Coronary artery (tissue), 2 donors: ENCODE data around the gene NGF.

Experiments used
- DNase-seq: peaks from one replicate; pipeline ENCODE4 v3.0.0-alpha.2; 2017; ENCODE audit warnings: low spot score
- H3K27ac ChIP-seq, 2 donors: fragments of 200-600 bp; sonication (generic); one replicate each; pipeline ENCODE4 v1.5.1; 2016 to 2019
- H3K4me3 ChIP-seq: fragments of 200-600 bp; sonication (generic); 2 replicates; pipeline ENCODE4 v1.5.1; 2016; ENCODE audit warnings: mild to moderate bottlenecking, moderate library complexity
- CTCF ChIP-seq: fragments of 200-600 bp; sonication (generic); IDR thresholded peaks from one replicate; pipeline ENCODE4 v1.5.1; 2019; ENCODE audit warnings: antibody characterized with exemption

Gene NGF

GRCh38 chr1:115293006-115293405 is 45.0 kb downstream of the NGF start:
- no peak for DNase-seq
- no peak overlapping the region for H3K4me3 ChIP-seq
- H3K27ac ChIP-seq = no peak overlapping the region
- no peak for TF ChIP-seq CTCF

- Histone ChIP-seq H3K4me3 (no peak overlapping the region), H3K27ac (no peak overlapping the region)
- DNase-seq = no peak
- no peak for TF ChIP-seq CTCF
Measured at GRCh38 chr1:115291741-115292140, 46.3 kb downstream of the NGF start.

- H3K4me3 ChIP-seq = no peak overlapping the region
- no peak overlapping the region for H3K27ac ChIP-seq
- no peak for DNase-seq
- no peak for TF ChIP-seq CTCF
Measured at GRCh38 chr1:115289940-115290339, 48.1 kb downstream of the NGF start.

GRCh38 chr1:115288591-115289198 is 49.4 kb downstream of the NGF start:
- TF ChIP-seq CTCF = no peak
- DNase-seq = no peak
- H3K4me3 ChIP-seq = no peak overlapping the region
- H3K27ac ChIP-seq = no peak overlapping the region

GRCh38 chr1:115286431-115287205 is 51.4 kb downstream of the NGF start:
- H3K27ac ChIP-seq = peak overlapping the region in 1 of 2 donors; percentile 93
- H3K4me3 ChIP-seq = no peak overlapping the region
- TF ChIP-seq CTCF = no peak
- DNase-seq = no peak

- Histone ChIP-seq H3K27ac (peak overlapping the region; percentile 77 to 93), H3K4me3 (no peak overlapping the region)
- no peak for TF ChIP-seq CTCF
- DNase-seq = no peak
Measured at GRCh38 chr1:115284209-115284608, 53.8 kb downstream of the NGF start.

GRCh38 chr1:115283681-115284146 is 54.3 kb downstream of the NGF start:
- peak overlapping the region; percentile 77 to 93 for H3K27ac ChIP-seq
- no peak for TF ChIP-seq CTCF
- H3K4me3 ChIP-seq = peak overlapping the region; percentile 54
- DNase-seq = no peak
